GM12891 (cell line): ENCODE results near the gene TECPR1.

Experiments used
- DNase-seq: peaks from one replicate; pipeline ENCODE4 v3.0.0; 2011; ENCODE audit warnings: low spot score; ENCODE audit not compliant: insufficient read length
- FAIRE-seq: peaks from 2 replicates; lab custom pipeline; 2011; peaks lifted over from hg19 to GRCh38; lab: Jason Lieb, UNC
- PAX5 ChIP-seq: IDR thresholded peaks from 2 replicates; pipeline ENCODE4 v1.6.1; 2011; ENCODE audit warnings: low read length, moderate library complexity, mild to moderate bottlenecking; ENCODE audit not compliant: insufficient read depth, severe bottlenecking
- POLR2A ChIP-seq: IDR thresholded peaks from 2 replicates; pipeline ENCODE4 v1.6.1; 2011; ENCODE audit warnings: low read depth, low read length, control low read depth
- POLR2AphosphoS5 ChIP-seq: IDR thresholded peaks from 2 replicates; pipeline ENCODE4 v1.6.1; 2011; ENCODE audit warnings: low read depth, low read length, control low read depth
- POU2F2 ChIP-seq: IDR thresholded peaks from 2 replicates; pipeline ENCODE4 v1.6.1; 2011; ENCODE audit warnings: low read depth, mild to moderate bottlenecking, control low read depth, low read length, moderate library complexity
- SPI1 ChIP-seq: IDR thresholded peaks from 2 replicates; pipeline ENCODE4 v1.6.1; 2011; ENCODE audit warnings: low read depth, low read length, control low read depth
- TAF1 ChIP-seq: IDR thresholded peaks from 2 replicates; pipeline ENCODE4 v1.6.1; 2011; ENCODE audit warnings: low read depth, low read length, control low read depth

The TECPR1 gene

GRCh38 chr7:98213296-98213887 is 38.6 kb downstream of the TECPR1 start:
- TF ChIP-seq SPI1 (no peak), POLR2A (no peak), POU2F2 (no peak), POLR2AphosphoS5 (no peak), PAX5 (no peak), TAF1 (no peak)
- FAIRE-seq (no peak), DNase-seq (no peak)

GRCh38 chr7:98212532-98213041 is 39.4 kb downstream of the TECPR1 start:
- TF ChIP-seq POLR2A (no peak), POU2F2 (no peak), SPI1 (no peak), TAF1 (no peak), PAX5 (no peak), POLR2AphosphoS5 (no peak)
- no peak for DNase-seq
- no peak for FAIRE-seq

- no peak for FAIRE-seq
- DNase-seq, result no peak
- TF ChIP-seq POLR2AphosphoS5, result no peak
- TF ChIP-seq TAF1, result no peak
- no peak for TF ChIP-seq SPI1
- TF ChIP-seq POU2F2, result no peak
Observed at GRCh38 chr7:98211676-98212531, 40.1 kb downstream of the TECPR1 start.

- FAIRE-seq (no peak), DNase-seq (no peak)
- TF ChIP-seq SPI1, result no peak
- no peak for TF ChIP-seq TAF1
- no peak for TF ChIP-seq POLR2A
- no peak for TF ChIP-seq POU2F2
- no peak for TF ChIP-seq PAX5
- TF ChIP-seq POLR2AphosphoS5, result no peak
Observed at GRCh38 chr7:98211221-98211675, 40.8 kb downstream of the TECPR1 start, which contains the start of gene BHLHA15. Gene BHLHA15 (plus strand): TSS chr7:98211439. CDS start chr7:98212310, 871 bp downstream.

- no peak for FAIRE-seq
- DNase-seq, result no peak
- TF ChIP-seq SPI1, result no peak
- no peak for TF ChIP-seq PAX5
- TF ChIP-seq POLR2AphosphoS5, result no peak
- TF ChIP-seq TAF1, result no peak
- no peak for TF ChIP-seq POU2F2
- no peak for TF ChIP-seq POLR2A
Observed at GRCh38 chr7:98210513-98211220, 41.4 kb downstream of the TECPR1 start.

- no peak for DNase-seq
- peak; percentile 41 for FAIRE-seq
- TF ChIP-seq TAF1 (no peak), POLR2AphosphoS5 (no peak), SPI1 (no peak)
Observed at GRCh38 chr7:98209166-98209920, 42.7 kb downstream of the TECPR1 start.

GRCh38 chr7:98206451-98207330 is 45.3 kb downstream of the TECPR1 start:
- TF ChIP-seq SPI1 (no peak), TAF1 (no peak), POLR2AphosphoS5 (no peak), POLR2A (no peak), POU2F2 (no peak), PAX5 (no peak)
- peak; percentile 9 for FAIRE-seq
- DNase-seq, result no peak

- TF ChIP-seq POU2F2, result no peak
- TF ChIP-seq TAF1, result no peak
- no peak for TF ChIP-seq POLR2AphosphoS5
- no peak for TF ChIP-seq SPI1
- no peak for TF ChIP-seq POLR2A
- no peak for TF ChIP-seq PAX5
- no peak for DNase-seq
- no peak for FAIRE-seq
Observed at GRCh38 chr7:98205162-98205845, 46.7 kb downstream of the TECPR1 start.
